ENCODE results near the gene GPR89A.

DNA sequence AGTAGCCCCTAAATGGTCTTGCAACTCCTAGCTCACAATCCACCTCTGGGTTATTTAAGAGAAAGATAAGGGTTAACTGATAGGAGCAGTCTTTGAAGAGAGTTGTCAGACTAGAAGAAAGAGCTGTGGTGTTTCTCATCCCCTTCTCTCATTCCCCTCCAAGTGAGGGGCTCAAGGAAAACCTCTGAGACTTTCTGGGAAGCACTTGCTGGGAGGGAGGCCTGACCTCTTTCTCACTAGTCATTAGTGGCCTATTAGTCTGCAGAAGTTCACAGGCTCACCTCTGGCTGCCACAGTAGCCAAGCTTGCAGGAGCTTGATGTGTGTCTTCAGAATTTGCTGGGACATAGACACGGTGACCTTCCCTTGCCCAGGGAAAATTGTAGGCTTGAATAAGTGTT lies 6.2 kb upstream of the GPR89A start:
- TF ChIP-seq EZH2phosphoT487 (IDR thresholded peaks at IDR 0.05; ENCODE audit: borderline replicate concordance, low read depth): no peak
- no peak for TF ChIP-seq FOXM1 (IDR thresholded peaks at IDR 0.05; ENCODE audit: low read depth)
- TF ChIP-seq, protein P1, sequence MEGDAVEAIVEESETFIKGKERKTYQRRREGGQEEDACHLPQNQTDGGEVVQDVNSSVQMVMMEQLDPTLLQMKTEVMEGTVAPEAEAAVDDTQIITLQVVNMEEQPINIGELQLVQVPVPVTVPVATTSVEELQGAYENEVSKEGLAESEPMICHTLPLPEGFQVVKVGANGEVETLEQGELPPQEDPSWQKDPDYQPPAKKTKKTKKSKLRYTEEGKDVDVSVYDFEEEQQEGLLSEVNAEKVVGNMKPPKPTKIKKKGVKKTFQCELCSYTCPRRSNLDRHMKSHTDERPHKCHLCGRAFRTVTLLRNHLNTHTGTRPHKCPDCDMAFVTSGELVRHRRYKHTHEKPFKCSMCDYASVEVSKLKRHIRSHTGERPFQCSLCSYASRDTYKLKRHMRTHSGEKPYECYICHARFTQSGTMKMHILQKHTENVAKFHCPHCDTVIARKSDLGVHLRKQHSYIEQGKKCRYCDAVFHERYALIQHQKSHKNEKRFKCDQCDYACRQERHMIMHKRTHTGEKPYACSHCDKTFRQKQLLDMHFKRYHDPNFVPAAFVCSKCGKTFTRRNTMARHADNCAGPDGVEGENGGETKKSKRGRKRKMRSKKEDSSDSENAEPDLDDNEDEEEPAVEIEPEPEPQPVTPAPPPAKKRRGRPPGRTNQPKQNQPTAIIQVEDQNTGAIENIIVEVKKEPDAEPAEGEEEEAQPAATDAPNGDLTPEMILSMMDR (IDR thresholded peaks at IDR 0.05): no peak
- TF ChIP-seq TCF12 (IDR thresholded peaks at IDR 0.05): no peak
- TF ChIP-seq SIN3A (IDR thresholded peaks at IDR 0.05; ENCODE audit: borderline replicate concordance, low read depth, low read length): no peak
- TF ChIP-seq, protein P2, sequence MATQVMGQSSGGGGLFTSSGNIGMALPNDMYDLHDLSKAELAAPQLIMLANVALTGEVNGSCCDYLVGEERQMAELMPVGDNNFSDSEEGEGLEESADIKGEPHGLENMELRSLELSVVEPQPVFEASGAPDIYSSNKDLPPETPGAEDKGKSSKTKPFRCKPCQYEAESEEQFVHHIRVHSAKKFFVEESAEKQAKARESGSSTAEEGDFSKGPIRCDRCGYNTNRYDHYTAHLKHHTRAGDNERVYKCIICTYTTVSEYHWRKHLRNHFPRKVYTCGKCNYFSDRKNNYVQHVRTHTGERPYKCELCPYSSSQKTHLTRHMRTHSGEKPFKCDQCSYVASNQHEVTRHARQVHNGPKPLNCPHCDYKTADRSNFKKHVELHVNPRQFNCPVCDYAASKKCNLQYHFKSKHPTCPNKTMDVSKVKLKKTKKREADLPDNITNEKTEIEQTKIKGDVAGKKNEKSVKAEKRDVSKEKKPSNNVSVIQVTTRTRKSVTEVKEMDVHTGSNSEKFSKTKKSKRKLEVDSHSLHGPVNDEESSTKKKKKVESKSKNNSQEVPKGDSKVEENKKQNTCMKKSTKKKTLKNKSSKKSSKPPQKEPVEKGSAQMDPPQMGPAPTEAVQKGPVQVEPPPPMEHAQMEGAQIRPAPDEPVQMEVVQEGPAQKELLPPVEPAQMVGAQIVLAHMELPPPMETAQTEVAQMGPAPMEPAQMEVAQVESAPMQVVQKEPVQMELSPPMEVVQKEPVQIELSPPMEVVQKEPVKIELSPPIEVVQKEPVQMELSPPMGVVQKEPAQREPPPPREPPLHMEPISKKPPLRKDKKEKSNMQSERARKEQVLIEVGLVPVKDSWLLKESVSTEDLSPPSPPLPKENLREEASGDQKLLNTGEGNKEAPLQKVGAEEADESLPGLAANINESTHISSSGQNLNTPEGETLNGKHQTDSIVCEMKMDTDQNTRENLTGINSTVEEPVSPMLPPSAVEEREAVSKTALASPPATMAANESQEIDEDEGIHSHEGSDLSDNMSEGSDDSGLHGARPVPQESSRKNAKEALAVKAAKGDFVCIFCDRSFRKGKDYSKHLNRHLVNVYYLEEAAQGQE (IDR thresholded peaks at IDR 0.05; ENCODE audit: low read depth, low read length): no peak
- no peak for TF ChIP-seq YY1 (IDR thresholded peaks at IDR 0.05; ENCODE audit: low read depth)
- TF ChIP-seq MXI1 (IDR thresholded peaks at IDR 0.05; ENCODE audit: low read depth, low read length): no peak
- TF ChIP-seq, protein P3, sequence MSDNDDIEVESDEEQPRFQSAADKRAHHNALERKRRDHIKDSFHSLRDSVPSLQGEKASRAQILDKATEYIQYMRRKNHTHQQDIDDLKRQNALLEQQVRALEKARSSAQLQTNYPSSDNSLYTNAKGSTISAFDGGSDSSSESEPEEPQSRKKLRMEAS (IDR thresholded peaks at IDR 0.05; ENCODE audit: low read depth): no peak
- no peak for TF ChIP-seq EP300 (IDR thresholded peaks at IDR 0.05; ENCODE audit: borderline replicate concordance in 1 of 2, low read depth in 1 of 2, low read length in 1 of 2)
- TF ChIP-seq, protein P4, sequence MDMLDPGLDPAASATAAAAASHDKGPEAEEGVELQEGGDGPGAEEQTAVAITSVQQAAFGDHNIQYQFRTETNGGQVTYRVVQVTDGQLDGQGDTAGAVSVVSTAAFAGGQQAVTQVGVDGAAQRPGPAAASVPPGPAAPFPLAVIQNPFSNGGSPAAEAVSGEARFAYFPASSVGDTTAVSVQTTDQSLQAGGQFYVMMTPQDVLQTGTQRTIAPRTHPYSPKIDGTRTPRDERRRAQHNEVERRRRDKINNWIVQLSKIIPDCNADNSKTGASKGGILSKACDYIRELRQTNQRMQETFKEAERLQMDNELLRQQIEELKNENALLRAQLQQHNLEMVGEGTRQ (IDR thresholded peaks at IDR 0.05; ENCODE audit: borderline replicate concordance, low read depth, low read length): no peak
- no peak for TF ChIP-seq NRF1 (IDR thresholded peaks at IDR 0.05; ENCODE audit: low read depth, low read length)

Measured in SK-N-SH (cell line).